Measurements from ENCODE around the gene PACS1.

DNA sequence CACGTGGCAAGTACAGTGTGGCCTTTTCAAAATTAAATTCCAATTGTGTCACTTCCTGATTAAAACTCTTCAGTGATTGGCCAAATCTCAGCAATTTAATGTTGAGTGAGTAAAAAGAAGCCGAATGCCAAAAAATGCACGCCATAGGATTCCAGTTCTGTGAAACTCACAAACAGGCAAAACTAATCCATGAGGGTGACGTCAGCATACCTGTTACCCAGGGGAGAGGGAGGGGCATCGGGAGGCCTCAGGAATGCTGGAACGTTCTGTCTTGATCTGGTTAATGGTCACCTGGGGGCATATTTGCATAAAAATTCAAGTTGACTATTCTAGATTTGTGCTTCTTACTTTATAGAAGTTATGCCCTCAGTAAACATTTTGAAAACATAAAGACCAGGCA lies 158.4 kb downstream of the PACS1 start:
- TF ChIP-seq, protein P1, sequence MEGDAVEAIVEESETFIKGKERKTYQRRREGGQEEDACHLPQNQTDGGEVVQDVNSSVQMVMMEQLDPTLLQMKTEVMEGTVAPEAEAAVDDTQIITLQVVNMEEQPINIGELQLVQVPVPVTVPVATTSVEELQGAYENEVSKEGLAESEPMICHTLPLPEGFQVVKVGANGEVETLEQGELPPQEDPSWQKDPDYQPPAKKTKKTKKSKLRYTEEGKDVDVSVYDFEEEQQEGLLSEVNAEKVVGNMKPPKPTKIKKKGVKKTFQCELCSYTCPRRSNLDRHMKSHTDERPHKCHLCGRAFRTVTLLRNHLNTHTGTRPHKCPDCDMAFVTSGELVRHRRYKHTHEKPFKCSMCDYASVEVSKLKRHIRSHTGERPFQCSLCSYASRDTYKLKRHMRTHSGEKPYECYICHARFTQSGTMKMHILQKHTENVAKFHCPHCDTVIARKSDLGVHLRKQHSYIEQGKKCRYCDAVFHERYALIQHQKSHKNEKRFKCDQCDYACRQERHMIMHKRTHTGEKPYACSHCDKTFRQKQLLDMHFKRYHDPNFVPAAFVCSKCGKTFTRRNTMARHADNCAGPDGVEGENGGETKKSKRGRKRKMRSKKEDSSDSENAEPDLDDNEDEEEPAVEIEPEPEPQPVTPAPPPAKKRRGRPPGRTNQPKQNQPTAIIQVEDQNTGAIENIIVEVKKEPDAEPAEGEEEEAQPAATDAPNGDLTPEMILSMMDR (IDR thresholded peaks at IDR 0.05) = no peak
- TF ChIP-seq EZH2 (IDR thresholded peaks at IDR 0.05; ENCODE audit: borderline replicate concordance, insufficient read depth, low read depth, low read length, poor library complexity, severe bottlenecking) = no peak
